UCSD-AML1 (cell line): Measurements from ENCODE around the gene MECP2.

Source experiments
- DNase-seq: peaks from one replicate; lab custom pipeline; 2025; ENCODE audit not compliant: unreplicated experiment; lab: John Stamatoyannopoulos, UW

The MECP2 gene

DNA sequence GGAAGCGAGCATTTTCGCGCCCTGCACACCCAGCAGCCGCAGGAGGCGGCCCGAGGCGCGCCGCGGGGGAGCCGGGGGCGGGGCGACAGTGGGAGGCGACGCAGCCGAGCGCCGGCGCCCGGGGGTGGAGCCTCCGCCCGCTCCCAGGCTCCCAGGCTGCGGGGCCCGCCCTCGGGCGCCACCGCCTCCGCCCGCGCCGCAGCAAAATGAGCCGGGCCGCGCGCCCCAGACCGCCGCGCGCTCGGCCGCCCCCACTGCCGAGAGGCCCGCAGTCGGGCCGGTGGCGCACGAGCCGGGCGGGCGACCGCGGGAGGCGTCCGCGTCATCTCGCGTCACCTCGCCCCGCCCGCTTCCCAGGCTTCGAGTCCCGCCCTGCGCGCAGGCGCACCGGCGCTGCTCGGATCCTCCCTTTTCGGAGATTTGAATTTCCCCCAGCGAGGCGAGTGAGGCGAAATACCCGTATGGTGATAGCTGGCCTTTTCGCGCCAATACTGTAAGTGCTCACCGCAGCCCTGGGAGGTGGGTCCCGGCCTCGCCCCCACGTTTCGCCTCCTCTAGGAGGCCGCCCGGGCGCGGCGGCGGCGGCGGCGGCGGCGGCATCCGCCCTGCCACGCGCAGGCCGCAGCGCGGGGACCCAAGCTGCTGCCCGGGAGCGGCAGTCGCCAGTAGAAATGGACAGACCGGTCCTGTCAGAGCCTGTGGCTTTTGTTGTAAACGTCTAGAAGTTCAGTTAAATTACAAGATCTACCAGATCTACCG, 125.0 kb downstream of the MECP2 start, which contains the start of gene TMEM187:
TMEM187 (plus strand) TSS at position 387 of the 759 bp plus-strand sequence. CDS start 9,309 bp downstream, outside the sequence.
- DNase-seq: peak; percentile 89
